ENCODE measurements around the gene MRPL47. TPM values are rescaled to one million over a fixed set of nuclear protein-coding genes. Genes with fewer than 3 reads are reported as not detected.

Gene MRPL47
- total RNA-seq: 10 to 100 TPM; 30.0 to 36.1 TPM
- polyA plus RNA-seq (ENCODE audit: insufficient read depth, low read depth, low replicate concordance): 88.6 TPM
- long read RNA-seq, donor 1, transcript MRPL47-203 (7 exons, 1,370 nt): major isoform, 32 of 34 reads
- long read RNA-seq, donor 1, partial matches to known transcripts: 0 of 34 reads
- long read RNA-seq, donor 1, other reads (novel, unspliced or antisense): 0 of 34 reads
- long read RNA-seq, donor 2, transcript MRPL47-203 (7 exons, 1,370 nt): major isoform, 24 of 30 reads
- long read RNA-seq, donor 2, partial matches to known transcripts: 5 of 30 reads
- long read RNA-seq, donor 2, other reads (novel, unspliced or antisense): 0 of 30 reads

DNA sequence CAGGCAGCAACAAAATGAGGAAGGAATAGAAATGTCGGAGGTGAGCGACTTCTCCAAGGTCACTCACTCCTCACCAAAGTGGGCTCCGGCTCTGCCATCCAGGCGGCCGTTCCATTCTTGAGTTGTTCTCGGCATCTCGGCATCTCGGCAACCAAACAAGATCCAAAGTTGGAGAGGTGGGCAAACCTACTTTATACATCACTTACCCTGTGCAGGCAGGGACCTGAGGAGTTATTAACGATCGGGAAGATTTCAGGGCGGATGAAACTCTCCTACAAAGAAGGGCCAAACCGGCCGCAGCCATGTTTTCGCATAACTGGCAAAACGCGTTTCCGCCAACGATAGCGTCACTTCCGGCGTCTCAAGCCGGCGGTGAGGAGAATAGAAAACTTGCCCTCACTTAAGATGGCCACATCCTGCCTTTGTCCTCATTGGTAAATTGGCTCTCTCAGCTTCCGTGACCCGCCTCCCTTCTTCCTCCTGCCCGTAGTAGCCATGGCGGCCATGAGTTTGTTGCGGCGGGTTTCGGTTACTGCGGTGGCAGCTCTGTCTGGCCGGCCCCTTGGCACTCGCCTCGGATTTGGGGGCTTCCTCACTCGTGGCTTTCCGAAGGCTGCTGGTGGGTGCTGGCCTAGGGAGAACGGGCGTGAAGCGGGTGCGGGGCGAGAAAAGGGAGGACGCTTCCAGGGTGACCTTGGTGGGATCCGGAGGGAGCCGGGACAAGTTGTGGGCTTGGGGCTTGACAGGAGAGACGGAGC, at the start of gene MRPL47, which contains the start of gene NDUFB5:
MRPL47 (minus strand) TSS at position 318 of the 758 bp plus-strand sequence; CDS start at position 304, 14 bp downstream.
NDUFB5 (plus strand) TSS at position 474 of the 758 bp plus-strand sequence; CDS start at position 496, 22 bp downstream.
- peaks cover 7% of the 10 kb centered on the region for H3K4me1 ChIP-seq
- no peaks in the 10 kb centered on the region for H3K27me3 ChIP-seq
- H3K36me3 ChIP-seq (ENCODE audit: low read depth, missing control alignments): no peaks in the 10 kb centered on the region
- intact Hi-C loops (cut with DNase I; ENCODE audit: low total_unique reads): no loop called here
- H3K9me3 ChIP-seq: no peaks in the 10 kb centered on the region
- TF ChIP-seq, protein P1, sequence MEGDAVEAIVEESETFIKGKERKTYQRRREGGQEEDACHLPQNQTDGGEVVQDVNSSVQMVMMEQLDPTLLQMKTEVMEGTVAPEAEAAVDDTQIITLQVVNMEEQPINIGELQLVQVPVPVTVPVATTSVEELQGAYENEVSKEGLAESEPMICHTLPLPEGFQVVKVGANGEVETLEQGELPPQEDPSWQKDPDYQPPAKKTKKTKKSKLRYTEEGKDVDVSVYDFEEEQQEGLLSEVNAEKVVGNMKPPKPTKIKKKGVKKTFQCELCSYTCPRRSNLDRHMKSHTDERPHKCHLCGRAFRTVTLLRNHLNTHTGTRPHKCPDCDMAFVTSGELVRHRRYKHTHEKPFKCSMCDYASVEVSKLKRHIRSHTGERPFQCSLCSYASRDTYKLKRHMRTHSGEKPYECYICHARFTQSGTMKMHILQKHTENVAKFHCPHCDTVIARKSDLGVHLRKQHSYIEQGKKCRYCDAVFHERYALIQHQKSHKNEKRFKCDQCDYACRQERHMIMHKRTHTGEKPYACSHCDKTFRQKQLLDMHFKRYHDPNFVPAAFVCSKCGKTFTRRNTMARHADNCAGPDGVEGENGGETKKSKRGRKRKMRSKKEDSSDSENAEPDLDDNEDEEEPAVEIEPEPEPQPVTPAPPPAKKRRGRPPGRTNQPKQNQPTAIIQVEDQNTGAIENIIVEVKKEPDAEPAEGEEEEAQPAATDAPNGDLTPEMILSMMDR (IDR thresholded peaks at IDR 0.05): no peak
- peak; percentile 22 for TF ChIP-seq POLR2A (IDR thresholded peaks at IDR 0.05)
- peak within 1 kb of the TSS; percentile 89 to 92 for H3K27ac ChIP-seq
- peak within 1 kb of the TSS; percentile 75 to 83 for H3K4me3 ChIP-seq
- 0% methylated on average over 29 to 45 of the region's 45 CpGs for WGBS, 2 donors
- DNase-seq: peak; percentile 98

DNA sequence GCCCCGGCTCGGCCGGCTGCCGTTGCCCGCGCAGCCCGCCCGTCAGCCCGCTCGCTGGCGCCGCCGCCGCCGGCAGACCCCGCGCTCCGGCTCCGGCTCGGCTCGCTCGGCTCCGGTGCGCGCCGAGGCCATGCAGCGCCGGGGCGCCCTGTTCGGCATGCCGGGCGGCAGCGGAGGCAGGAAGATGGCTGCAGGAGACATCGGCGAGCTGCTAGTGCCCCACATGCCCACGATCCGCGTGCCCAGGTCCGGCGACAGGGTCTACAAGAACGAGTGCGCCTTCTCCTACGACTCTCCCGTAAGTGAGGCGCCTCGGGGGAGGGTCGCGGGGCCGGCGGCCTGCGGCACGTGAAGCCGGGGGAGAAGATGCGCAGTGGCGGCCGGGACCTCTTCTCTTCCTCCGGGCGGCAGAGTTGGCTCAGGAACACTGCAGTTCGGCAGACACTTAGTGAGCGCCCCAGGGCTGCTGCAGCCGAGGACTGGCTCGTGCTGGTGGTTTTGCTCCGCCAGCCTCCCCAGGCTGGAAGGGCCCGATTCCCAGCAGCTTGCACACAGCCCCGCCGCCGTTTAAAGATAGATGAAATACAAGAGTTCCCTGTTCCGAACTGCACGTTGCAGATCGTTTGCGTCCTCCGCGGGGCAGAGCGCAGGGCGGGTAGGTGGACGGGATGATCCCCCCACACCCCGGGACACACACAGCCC, 48.8 kb upstream of the MRPL47 start:
- H3K4me1 ChIP-seq: peaks cover 5% of the 10 kb centered on the region
- H3K27me3 ChIP-seq: no peaks in the 10 kb centered on the region
- 0 to 1% methylated on average over 6 to 34 of the region's 77 CpGs for WGBS, 2 donors
- intact Hi-C loops (cut with DNase I; ENCODE audit: low total_unique reads): no loop called here
- no peak for TF ChIP-seq POLR2A (IDR thresholded peaks at IDR 0.05)
- TF ChIP-seq, protein P1 (IDR thresholded peaks at IDR 0.05): no peak
- no peaks in the 10 kb centered on the region for H3K9me3 ChIP-seq
- peak overlapping the region; percentile 77 to 88 for H3K4me3 ChIP-seq
- H3K36me3 ChIP-seq (ENCODE audit: low read depth, missing control alignments): no peaks in the 10 kb centered on the region
- peak; percentile 86 for DNase-seq
- peak overlapping the region; percentile 85 to 95 for H3K27ac ChIP-seq

DNA sequence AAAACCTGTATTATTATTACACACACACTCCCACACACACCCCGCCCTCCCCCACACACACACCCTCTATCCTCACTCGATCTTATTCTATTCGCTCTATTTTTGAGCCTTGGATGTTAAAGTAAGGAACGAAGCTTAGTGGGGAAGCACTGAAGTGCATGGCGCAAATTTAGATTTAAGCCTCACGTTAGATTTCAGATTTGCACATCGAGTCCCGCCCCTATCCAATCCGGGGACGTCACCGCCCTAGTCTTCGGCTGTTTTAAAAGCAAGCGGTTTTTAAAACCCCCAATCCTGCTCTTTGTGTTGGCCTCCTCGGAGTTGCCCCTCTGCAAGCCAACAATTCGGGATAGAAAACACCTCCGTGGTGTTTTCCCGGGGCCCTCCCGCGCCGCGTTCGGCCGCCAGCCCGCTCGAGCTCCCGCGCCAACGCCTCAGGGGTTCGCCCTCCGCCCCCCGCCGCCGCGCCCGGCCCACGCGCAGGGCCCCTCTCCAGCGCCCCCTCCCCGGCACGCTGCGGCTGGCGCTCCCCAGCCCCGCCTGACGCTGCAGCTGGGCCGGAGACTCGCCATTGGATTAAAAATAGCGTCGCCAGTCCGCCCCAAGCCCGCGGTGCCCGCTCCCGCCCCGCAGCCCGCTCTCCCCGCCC, 48.1 kb upstream of the MRPL47 start, which contains the start of gene USP13:
USP13 (plus strand) TSS at position 594 of the 649 bp plus-strand sequence. CDS start 186 bp downstream, outside the sequence.
- intact Hi-C loops (cut with DNase I; ENCODE audit: low total_unique reads): no loop called here
- Histone ChIP-seq H3K27me3 (no peaks in the 10 kb centered on the region), H3K36me3 (ENCODE audit: low read depth, missing control alignments) (no peaks in the 10 kb centered on the region), H3K4me1 (peaks cover 5% of the 10 kb centered on the region), H3K27ac (peak within 1 kb of the TSS; percentile 85 to 95), H3K9me3 (no peaks in the 10 kb centered on the region), H3K4me3 (peak within 1 kb of the TSS; percentile 77 to 88)
- 0% methylated on average over 15 to 37 of the region's 56 CpGs for WGBS, 2 donors
- peak; percentile 69 for DNase-seq
- no peak for TF ChIP-seq POLR2A (IDR thresholded peaks at IDR 0.05)
- TF ChIP-seq, protein P1 (IDR thresholded peaks at IDR 0.05): peak in 1 of 3 experiments; percentile 1

DNA sequence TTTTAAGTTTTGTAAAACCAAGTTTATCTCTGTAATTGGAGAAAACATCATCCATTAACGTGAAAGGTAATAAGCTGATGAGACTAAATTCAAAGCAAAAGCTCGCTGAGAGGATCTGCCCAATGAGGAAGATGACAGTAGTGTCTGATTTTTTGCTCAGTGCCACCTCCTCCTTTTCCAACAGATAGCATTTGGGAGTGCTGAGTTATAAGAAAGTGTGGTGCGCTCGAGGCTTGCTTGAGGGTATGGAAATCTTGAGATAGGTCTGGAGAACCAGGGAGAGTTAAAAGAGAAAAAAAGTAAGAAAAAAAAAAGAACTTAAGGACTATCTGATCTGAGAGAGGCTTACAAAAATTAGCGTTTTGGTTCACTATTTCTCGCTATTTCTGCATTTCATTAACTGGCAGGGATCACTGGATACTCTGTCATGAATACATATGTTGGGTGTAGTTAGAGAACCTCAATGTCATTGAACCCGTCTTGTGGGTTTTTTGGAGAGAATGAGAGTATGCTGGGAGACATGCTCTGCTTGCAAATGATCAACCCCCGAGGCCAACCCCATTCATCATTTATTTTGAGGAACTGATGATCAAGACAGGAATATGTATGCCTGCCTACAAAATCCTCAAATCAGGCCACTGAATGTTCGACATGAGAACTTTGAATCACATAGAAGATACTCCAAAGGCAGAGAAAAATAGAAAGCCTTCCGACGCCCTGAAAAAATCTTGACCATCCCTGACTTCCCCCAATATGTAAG, 47.4 kb upstream of the MRPL47 start:
- TF ChIP-seq, protein P1 (IDR thresholded peaks at IDR 0.05): no peak
- TF ChIP-seq POLR2A (IDR thresholded peaks at IDR 0.05): no peak
- Histone ChIP-seq H3K4me1 (peaks cover 5% of the 10 kb centered on the region), H3K27me3 (no peaks in the 10 kb centered on the region), H3K36me3 (ENCODE audit: low read depth, missing control alignments) (no peaks in the 10 kb centered on the region), H3K4me3 (peak overlapping the region; percentile 77 to 88), H3K27ac (peak overlapping the region; percentile 71 to 95), H3K9me3 (no peaks in the 10 kb centered on the region)
- no peak for DNase-seq
- WGBS, 2 donors: 27 to 37% methylated on average over 11 of the region's 11 CpGs
- intact Hi-C loops (cut with DNase I; ENCODE audit: low total_unique reads): no loop called here
